RWPE2 (cell line): Measurements from ENCODE around the gene WDR49.

Experiments used
- ATAC-seq: fragments of 200-7000 bp; cut with Tn5 transposase; 3 replicates; pipeline ENCODE4 v1.9.1; 2021; ENCODE audit warnings: low read depth
- DNase-seq: peaks from one replicate; pipeline ENCODE4 v3.0.0-alpha.2; 2020; ENCODE audit warnings: low spot score
- H3K27ac ChIP-seq: fragments of 450-650 bp; 2 replicates; pipeline ENCODE4 v1.5.1; 2017; ENCODE audit warnings: mild to moderate bottlenecking; ENCODE audit not compliant: poor library complexity, severe bottlenecking
- H3K27me3 ChIP-seq: fragments of 250-450 bp; sonication (Bioruptor Pico); 2 replicates; pipeline ENCODE4 v1.5.1; 2021; ENCODE audit warnings: mild to moderate bottlenecking, moderate library complexity; ENCODE audit not compliant: insufficient read depth, poor library complexity, severe bottlenecking
- H3K36me3 ChIP-seq: fragments of 250-450 bp; sonication (Bioruptor Pico); 2 replicates; pipeline ENCODE4 v1.5.1; 2020; ENCODE audit warnings: low read depth, mild to moderate bottlenecking, moderate library complexity
- H3K4me1 ChIP-seq: fragments of 250-450 bp; sonication (Bioruptor Pico); 2 replicates; pipeline ENCODE4 v1.5.1; 2021; ENCODE audit warnings: mild to moderate bottlenecking, moderate library complexity; ENCODE audit not compliant: insufficient read depth, poor library complexity, severe bottlenecking
- H3K4me3 ChIP-seq: fragments of 250-450 bp; sonication (Bioruptor Pico); 2 replicates; pipeline ENCODE4 v1.5.1; 2021; ENCODE audit warnings: mild to moderate bottlenecking, moderate library complexity; ENCODE audit not compliant: severe bottlenecking
- H3K9me3 ChIP-seq: fragments of 250-450 bp; sonication (Bioruptor Pico); 2 replicates; pipeline ENCODE4 v1.5.1; 2021; ENCODE audit warnings: mild to moderate bottlenecking, moderate library complexity; ENCODE audit not compliant: severe bottlenecking
- TF ChIP-seq, protein P1 (sequence below): fragments of 450-650 bp; IDR thresholded peaks from one replicate; pipeline ENCODE4 v1.5.1; 2017; ENCODE audit warnings: mild to moderate bottlenecking, moderate library complexity; ENCODE audit not compliant: poor library complexity, severe bottlenecking

Gene WDR49

DNA sequence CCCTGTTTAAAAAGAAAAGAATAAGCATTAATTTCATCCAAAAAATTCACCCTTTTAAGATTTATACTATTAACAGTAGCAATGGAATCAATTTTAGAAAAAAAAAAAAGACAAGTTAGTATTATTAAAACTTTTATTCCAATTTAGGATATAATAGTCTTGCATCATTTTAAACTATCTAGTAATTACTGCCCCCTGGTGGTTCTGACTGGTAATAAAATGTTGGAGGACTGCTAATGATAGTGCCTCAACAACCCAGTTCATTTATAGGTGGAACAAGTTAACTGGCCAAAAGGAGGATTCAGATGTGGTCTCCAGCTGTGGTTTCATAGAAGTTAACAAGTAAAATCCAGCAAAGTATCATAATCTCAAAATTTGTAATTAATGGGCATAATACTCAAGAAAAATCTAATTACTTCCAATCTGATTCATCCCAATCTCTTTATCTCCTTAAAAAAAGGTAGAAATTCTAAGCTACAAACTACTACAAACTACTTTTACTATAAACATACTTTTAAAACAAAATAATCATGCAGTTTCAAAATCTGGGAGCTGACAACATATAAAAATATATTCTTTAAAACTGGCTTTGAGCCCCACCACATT, 30.7 kb upstream of the WDR49 start:
- DNase-seq (no peak), ATAC-seq (peak; percentile 66; the same call in 2 of the 3 replicates)
- H3K27me3 ChIP-seq, result no peaks in the 10 kb centered on the region
- no peaks in the 10 kb centered on the region for H3K9me3 ChIP-seq
- H3K36me3 ChIP-seq, result peaks cover 80% of the 10 kb centered on the region
- no peak overlapping the region for H3K27ac ChIP-seq
- TF ChIP-seq, protein P1, sequence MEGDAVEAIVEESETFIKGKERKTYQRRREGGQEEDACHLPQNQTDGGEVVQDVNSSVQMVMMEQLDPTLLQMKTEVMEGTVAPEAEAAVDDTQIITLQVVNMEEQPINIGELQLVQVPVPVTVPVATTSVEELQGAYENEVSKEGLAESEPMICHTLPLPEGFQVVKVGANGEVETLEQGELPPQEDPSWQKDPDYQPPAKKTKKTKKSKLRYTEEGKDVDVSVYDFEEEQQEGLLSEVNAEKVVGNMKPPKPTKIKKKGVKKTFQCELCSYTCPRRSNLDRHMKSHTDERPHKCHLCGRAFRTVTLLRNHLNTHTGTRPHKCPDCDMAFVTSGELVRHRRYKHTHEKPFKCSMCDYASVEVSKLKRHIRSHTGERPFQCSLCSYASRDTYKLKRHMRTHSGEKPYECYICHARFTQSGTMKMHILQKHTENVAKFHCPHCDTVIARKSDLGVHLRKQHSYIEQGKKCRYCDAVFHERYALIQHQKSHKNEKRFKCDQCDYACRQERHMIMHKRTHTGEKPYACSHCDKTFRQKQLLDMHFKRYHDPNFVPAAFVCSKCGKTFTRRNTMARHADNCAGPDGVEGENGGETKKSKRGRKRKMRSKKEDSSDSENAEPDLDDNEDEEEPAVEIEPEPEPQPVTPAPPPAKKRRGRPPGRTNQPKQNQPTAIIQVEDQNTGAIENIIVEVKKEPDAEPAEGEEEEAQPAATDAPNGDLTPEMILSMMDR, result peak; percentile 87
- H3K4me1 ChIP-seq, result no peaks in the 10 kb centered on the region
- H3K4me3 ChIP-seq, result no peak overlapping the region

DNA sequence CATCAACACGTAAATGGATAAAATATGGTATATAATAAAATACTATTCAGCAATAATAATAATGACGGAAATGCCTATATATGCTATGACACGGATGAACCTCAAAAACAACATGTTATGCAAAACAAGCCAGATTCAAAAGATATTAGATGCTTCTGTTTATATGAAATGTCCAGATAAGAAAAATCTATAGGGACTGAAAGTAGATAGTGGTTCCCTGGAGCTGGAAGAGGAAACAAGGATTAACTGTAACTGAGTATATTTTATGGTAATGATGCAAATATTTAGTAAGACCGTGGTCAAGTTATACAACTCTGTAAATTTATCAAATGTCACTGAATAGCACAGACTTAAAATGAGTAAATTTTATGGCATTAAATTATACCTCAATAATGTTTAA, 25.8 kb upstream of the WDR49 start:
- ATAC-seq, result no peak
- H3K4me3 ChIP-seq, result no peak overlapping the region
- DNase-seq, result no peak
- peaks cover 90% of the 10 kb centered on the region for H3K36me3 ChIP-seq
- H3K9me3 ChIP-seq, result peaks cover 10% of the 10 kb centered on the region
- no peak overlapping the region for H3K27ac ChIP-seq
- TF ChIP-seq, protein P1, result no peak
- H3K4me1 ChIP-seq, result no peaks in the 10 kb centered on the region
- no peaks in the 10 kb centered on the region for H3K27me3 ChIP-seq

DNA sequence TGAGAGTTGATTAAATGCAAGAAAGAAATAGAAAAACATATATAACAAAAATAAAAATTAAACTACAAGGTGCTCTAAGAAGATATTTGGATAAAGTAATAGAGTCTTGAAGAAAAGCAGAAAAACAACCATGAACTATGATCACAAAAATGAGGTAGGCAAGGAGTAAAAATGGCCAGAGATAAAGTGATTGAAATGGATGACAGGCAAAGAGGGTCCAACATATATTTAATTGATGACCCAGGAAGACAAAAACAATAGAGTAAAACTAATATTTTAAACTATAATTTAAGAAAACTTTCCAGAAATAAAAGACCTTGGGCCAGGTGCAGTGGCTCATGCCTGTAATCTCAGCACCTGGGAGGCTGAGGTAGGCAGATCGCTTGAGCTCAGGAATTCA, 22.1 kb upstream of the WDR49 start:
- H3K9me3 ChIP-seq, result peaks cover 10% of the 10 kb centered on the region
- H3K27me3 ChIP-seq, result no peaks in the 10 kb centered on the region
- H3K36me3 ChIP-seq, result peaks cover 67% of the 10 kb centered on the region
- ATAC-seq (no peak), DNase-seq (no peak)
- no peaks in the 10 kb centered on the region for H3K4me1 ChIP-seq
- H3K27ac ChIP-seq, result no peak overlapping the region
- TF ChIP-seq, protein P1, result no peak
- no peak overlapping the region for H3K4me3 ChIP-seq

DNA sequence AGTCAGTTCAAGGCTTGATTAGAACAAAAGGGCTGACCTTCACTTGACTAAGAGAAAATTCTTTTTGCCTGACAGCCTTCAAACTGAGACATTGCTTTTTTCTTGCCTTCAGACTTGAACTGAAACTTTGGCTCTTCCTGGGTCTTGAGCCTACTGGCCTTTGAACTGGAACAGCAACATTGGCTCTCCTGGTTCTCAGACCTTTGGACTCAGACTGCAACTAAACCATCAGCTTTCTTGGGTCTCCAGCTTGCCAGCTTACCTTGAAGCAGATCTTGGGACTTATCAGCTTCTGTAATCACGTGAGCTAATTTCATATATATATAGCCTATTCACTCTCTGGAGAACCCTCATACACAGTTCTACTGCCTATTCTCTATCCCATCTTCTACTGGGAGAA, 19.5 kb upstream of the WDR49 start:
- Histone ChIP-seq H3K4me1 (no peaks in the 10 kb centered on the region), H3K9me3 (peaks cover 10% of the 10 kb centered on the region), H3K4me3 (no peak overlapping the region), H3K36me3 (peaks cover 44% of the 10 kb centered on the region), H3K27ac (no peak overlapping the region), H3K27me3 (no peaks in the 10 kb centered on the region)
- DNase-seq, result no peak
- no peak for ATAC-seq
- TF ChIP-seq, protein P1, result no peak

DNA sequence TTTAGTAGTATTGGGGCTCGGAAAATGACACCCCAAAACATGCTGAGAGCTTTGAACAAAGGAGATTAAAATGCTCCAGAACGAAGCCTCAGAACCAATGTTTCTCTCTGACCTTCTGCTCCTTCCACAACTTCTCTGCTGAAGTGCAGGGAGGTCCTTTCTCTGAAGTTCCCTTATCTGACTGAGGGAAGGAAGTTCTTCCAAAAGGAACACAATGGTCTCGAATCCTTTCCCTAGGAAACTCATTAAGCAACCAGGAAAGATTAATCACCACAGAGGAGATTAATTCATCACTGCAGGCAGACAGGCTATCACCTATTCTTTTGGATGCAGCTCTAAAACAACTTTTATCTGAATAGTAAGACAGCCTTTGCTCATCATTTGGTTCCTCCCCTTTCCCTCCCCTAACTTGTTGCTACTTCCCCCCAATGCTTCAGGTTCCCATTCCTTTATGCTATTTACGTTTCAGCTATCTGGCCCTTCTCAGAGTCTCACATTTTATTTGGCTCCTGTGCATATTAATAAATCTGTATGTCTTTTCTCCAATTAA, 18.2 kb upstream of the WDR49 start:
- TF ChIP-seq, protein P1, result no peak

More for the DNA sequence above, 18.2 kb upstream of the WDR49 start:
- no peak overlapping the region for H3K27ac ChIP-seq
- H3K27me3 ChIP-seq, result no peaks in the 10 kb centered on the region
- H3K4me1 ChIP-seq, result no peaks in the 10 kb centered on the region
- DNase-seq (no peak), ATAC-seq (no peak)
- peaks cover 33% of the 10 kb centered on the region for H3K36me3 ChIP-seq
- no peak overlapping the region for H3K4me3 ChIP-seq
- peaks cover 7% of the 10 kb centered on the region for H3K9me3 ChIP-seq
